WTC11 (cell line): ENCODE measurements around the gene JOSD1. TPM values are rescaled to one million over a fixed set of nuclear protein-coding genes. Genes with fewer than 3 reads are reported as not detected.

Experiments
- ATAC-seq: fragments of 200-7000 bp; cut with Tn5 transposase; 2 replicates; pipeline ENCODE4 v1.10.0; 2021; ENCODE audit warnings: mild to moderate bottlenecking, moderate library complexity
- CTCF ChIA-PET: fragments of 300-600 bp; sonication (Branson Sonifier 250); formaldehyde crosslinking; loops from one replicate; lab custom pipeline; 2021; ENCODE audit warnings: antibody characterized with exemption; lab: Charles Lee
- POLR2A ChIA-PET: fragments of 350-600 bp; sonication (Branson Sonifier 250); formaldehyde crosslinking; loops from one replicate; lab custom pipeline; 2021; ENCODE audit warnings: antibody characterized with exemption; lab: Charles Lee
- DNase-seq: peaks from one replicate; pipeline ENCODE4 v3.0.0; 2021; ENCODE audit warnings: low spot score
- H3K27ac Mint-ChIP-seq: 2 replicates; pipeline ENCODE4 v1.8.0; 2021; ENCODE audit warnings: mixed read lengths
- H3K27me3 Mint-ChIP-seq: 2 replicates; pipeline ENCODE4 v1.8.0; 2021; ENCODE audit warnings: low read depth, mild to moderate bottlenecking, moderate library complexity, mixed read lengths
- H3K36me3 Mint-ChIP-seq: 2 replicates; pipeline ENCODE4 v1.8.0; 2021; ENCODE audit warnings: mixed read lengths
- H3K4me1 Mint-ChIP-seq: 2 replicates; pipeline ENCODE4 v1.8.0; 2022; ENCODE audit warnings: mixed read lengths
- H3K4me3 Mint-ChIP-seq: 2 replicates; pipeline ENCODE4 v1.8.0; 2021; ENCODE audit warnings: mild to moderate bottlenecking, moderate library complexity, mixed read lengths
- H3K9me3 Mint-ChIP-seq: 2 replicates; pipeline ENCODE4 v1.8.0; 2021; ENCODE audit warnings: mixed read lengths
- ATF1 ChIP-seq: sonication (generic); formaldehyde crosslinking; IDR thresholded peaks from 2 replicates; pipeline ENCODE4 v1.8.1; 2023; ENCODE audit warnings: mild to moderate bottlenecking, moderate library complexity, missing genetic modification reagents
- ATF2 ChIP-seq: sonication (generic); formaldehyde crosslinking; IDR thresholded peaks from 2 replicates; pipeline ENCODE4 v1.8.1; 2022; ENCODE audit warnings: low read depth, missing genetic modification reagents, borderline replicate concordance
- E2F4 ChIP-seq: sonication (generic); formaldehyde crosslinking; IDR thresholded peaks from 2 replicates; pipeline ENCODE4 v1.8.1; 2022; ENCODE audit warnings: low read depth, mild to moderate bottlenecking, moderate library complexity, missing genetic modification reagents, borderline replicate concordance
- ELF4 ChIP-seq: sonication (generic); formaldehyde crosslinking; IDR thresholded peaks from 2 replicates; pipeline ENCODE4 v1.8.1; 2022; ENCODE audit warnings: low read depth, mild to moderate bottlenecking, moderate library complexity, missing genetic modification reagents
- ETV6 ChIP-seq: sonication (generic); formaldehyde crosslinking; IDR thresholded peaks from 2 replicates; pipeline ENCODE4 v1.8.1; 2022; ENCODE audit warnings: mild to moderate bottlenecking, missing genetic modification reagents
- GRHL2 ChIP-seq: fragments of 250-450 bp; sonication (Bioruptor Pico); IDR thresholded peaks from 2 replicates; pipeline ENCODE4 v1.8.0; 2022; ENCODE audit warnings: mild to moderate bottlenecking, moderate library complexity; ENCODE audit not compliant: insufficient replicate concordance, severe bottlenecking
- GTF2I ChIP-seq: fragments of 250-450 bp; sonication (Bioruptor Pico); conservative IDR thresholded peaks from 2 replicates; pipeline ENCODE4 v1.4.0; 2021; ENCODE audit warnings: mild to moderate bottlenecking
- KAT7 ChIP-seq: sonication (generic); formaldehyde crosslinking; IDR thresholded peaks from 2 replicates; pipeline ENCODE4 v1.8.1; 2023; ENCODE audit warnings: missing genetic modification reagents, mild to moderate bottlenecking, borderline replicate concordance
- NFATC4 ChIP-seq: fragments of 250-450 bp; sonication (Bioruptor Pico); IDR thresholded peaks from 2 replicates; pipeline ENCODE4 v1.9.0; 2021; ENCODE audit warnings: mild to moderate bottlenecking
- NR3C1 ChIP-seq: sonication (generic); formaldehyde crosslinking; conservative IDR thresholded peaks from 2 replicates; pipeline ENCODE4 v1.8.1; 2023; ENCODE audit warnings: low read depth, mild to moderate bottlenecking, missing genetic modification reagents
- OVOL2 ChIP-seq: fragments of 250-450 bp; sonication (Bioruptor Pico); IDR thresholded peaks from 2 replicates; pipeline ENCODE4 v1.9.0; 2021; ENCODE audit warnings: mild to moderate bottlenecking, borderline replicate concordance
- SOX15 ChIP-seq: fragments of 250-450 bp; sonication (Bioruptor Pico); IDR thresholded peaks from 2 replicates; pipeline ENCODE4 v1.9.0; 2021; ENCODE audit warnings: mild to moderate bottlenecking
- SP1 ChIP-seq: sonication (generic); formaldehyde crosslinking; conservative IDR thresholded peaks from 2 replicates; pipeline ENCODE4 v1.8.1; 2022; ENCODE audit warnings: missing genetic modification reagents
- TEAD4 ChIP-seq: sonication (generic); formaldehyde crosslinking; IDR thresholded peaks from 2 replicates; pipeline ENCODE4 v1.8.0; 2022; ENCODE audit warnings: mild to moderate bottlenecking, missing genetic modification reagents
- USF1 ChIP-seq: sonication (generic); formaldehyde crosslinking; IDR thresholded peaks from 2 replicates; pipeline ENCODE4 v1.8.0; 2022; ENCODE audit warnings: mild to moderate bottlenecking, missing genetic modification reagents
- ZNF138 ChIP-seq: sonication (generic); formaldehyde crosslinking; conservative IDR thresholded peaks from 2 replicates; pipeline ENCODE4 v1.8.1; 2022; ENCODE audit warnings: mild to moderate bottlenecking, moderate library complexity, missing genetic modification reagents
- total RNA-seq: library from RNA; stranded (reverse); gene quantifications from 3 replicates; pipeline ENCODE4 v1.2.3, GENCODE V29; 2021
- TF ChIP-seq, protein P1 (sequence below): sonication (generic); formaldehyde crosslinking; IDR thresholded peaks from 2 replicates; pipeline ENCODE4 v1.8.1; 2022; ENCODE audit warnings: mild to moderate bottlenecking, missing genetic modification reagents, moderate library complexity, borderline replicate concordance
- TF ChIP-seq, protein P2 (sequence below): sonication (generic); formaldehyde crosslinking; conservative IDR thresholded peaks from 2 replicates; pipeline ENCODE4 v1.8.1; 2023; ENCODE audit warnings: mild to moderate bottlenecking, low read depth, missing genetic modification reagents, moderate library complexity

Gene JOSD1
- total RNA-seq, 1 experiment from 2014 or later = 24.5 TPM

GRCh38 chr22:38730411-38730871 lies 29.7 kb upstream of the JOSD1 start:
- Mint-ChIP-seq H3K4me1 (0 out of 2 replicates have a peak, but pooled peaks cover 3% of the 10 kb centered on the region), H3K36me3 (peaks cover 59% of the 10 kb centered on the region), H3K27ac (no peak overlapping the region), H3K27me3 (no peaks in the 10 kb centered on the region), H3K4me3 (no peak overlapping the region), H3K9me3 (no peaks in the 10 kb centered on the region)
- TF ChIP-seq ETV6 (CRISPR knock-in tag) (no peak), GTF2I (CRISPR knock-in tag) (no peak), NR3C1 (CRISPR knock-in tag) (no peak), ATF1 (CRISPR knock-in tag) (no peak), TEAD4 (CRISPR knock-in tag) (no peak), ELF4 (no peak), USF1 (no peak), GRHL2 (CRISPR knock-in tag) (no peak), KAT7 (CRISPR knock-in tag) (no peak), OVOL2 (CRISPR knock-in tag) (no peak), SP1 (CRISPR knock-in tag) (no peak), ZNF138 (CRISPR knock-in tag) (no peak)
- TF ChIP-seq, protein P1, sequence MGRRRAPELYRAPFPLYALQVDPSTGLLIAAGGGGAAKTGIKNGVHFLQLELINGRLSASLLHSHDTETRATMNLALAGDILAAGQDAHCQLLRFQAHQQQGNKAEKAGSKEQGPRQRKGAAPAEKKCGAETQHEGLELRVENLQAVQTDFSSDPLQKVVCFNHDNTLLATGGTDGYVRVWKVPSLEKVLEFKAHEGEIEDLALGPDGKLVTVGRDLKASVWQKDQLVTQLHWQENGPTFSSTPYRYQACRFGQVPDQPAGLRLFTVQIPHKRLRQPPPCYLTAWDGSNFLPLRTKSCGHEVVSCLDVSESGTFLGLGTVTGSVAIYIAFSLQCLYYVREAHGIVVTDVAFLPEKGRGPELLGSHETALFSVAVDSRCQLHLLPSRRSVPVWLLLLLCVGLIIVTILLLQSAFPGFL (CRISPR knock-in tag) = no peak
- TF ChIP-seq, protein P2, sequence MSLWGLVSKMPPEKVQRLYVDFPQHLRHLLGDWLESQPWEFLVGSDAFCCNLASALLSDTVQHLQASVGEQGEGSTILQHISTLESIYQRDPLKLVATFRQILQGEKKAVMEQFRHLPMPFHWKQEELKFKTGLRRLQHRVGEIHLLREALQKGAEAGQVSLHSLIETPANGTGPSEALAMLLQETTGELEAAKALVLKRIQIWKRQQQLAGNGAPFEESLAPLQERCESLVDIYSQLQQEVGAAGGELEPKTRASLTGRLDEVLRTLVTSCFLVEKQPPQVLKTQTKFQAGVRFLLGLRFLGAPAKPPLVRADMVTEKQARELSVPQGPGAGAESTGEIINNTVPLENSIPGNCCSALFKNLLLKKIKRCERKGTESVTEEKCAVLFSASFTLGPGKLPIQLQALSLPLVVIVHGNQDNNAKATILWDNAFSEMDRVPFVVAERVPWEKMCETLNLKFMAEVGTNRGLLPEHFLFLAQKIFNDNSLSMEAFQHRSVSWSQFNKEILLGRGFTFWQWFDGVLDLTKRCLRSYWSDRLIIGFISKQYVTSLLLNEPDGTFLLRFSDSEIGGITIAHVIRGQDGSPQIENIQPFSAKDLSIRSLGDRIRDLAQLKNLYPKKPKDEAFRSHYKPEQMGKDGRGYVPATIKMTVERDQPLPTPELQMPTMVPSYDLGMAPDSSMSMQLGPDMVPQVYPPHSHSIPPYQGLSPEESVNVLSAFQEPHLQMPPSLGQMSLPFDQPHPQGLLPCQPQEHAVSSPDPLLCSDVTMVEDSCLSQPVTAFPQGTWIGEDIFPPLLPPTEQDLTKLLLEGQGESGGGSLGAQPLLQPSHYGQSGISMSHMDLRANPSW (CRISPR knock-in tag) = no peak
- ATAC-seq (no peak), DNase-seq (no peak)
- CTCF ChIA-PET = interaction anchor here (1.1 to 1.3 kb wide), 2 partner anchors 13 to 36 kb away, joined by 3 to 4 read pairs; no protein-coding TSS in a partner anchor
- POLR2A ChIA-PET = interaction anchor here (0.6 to 0.7 kb wide), 2 partner anchors 12 to 28 kb away, joined by 3 to 4 read pairs; no protein-coding TSS in a partner anchor

GRCh38 chr22:38729946-38730345 lies 29.2 kb upstream of the JOSD1 start:
- Mint-ChIP-seq H3K9me3 (no peaks in the 10 kb centered on the region), H3K36me3 (peaks cover 64% of the 10 kb centered on the region), H3K27ac (no peak overlapping the region), H3K27me3 (no peaks in the 10 kb centered on the region), H3K4me1 (0 out of 2 replicates have a peak, but pooled peaks cover 3% of the 10 kb centered on the region)
- DNase-seq (no peak), ATAC-seq (no peak)
- POLR2A ChIA-PET = no interaction called here
- TF ChIP-seq NFATC4 (CRISPR knock-in tag) = no peak
- TF ChIP-seq ATF2 (CRISPR knock-in tag) = no peak
- no peak for TF ChIP-seq SOX15 (CRISPR knock-in tag)
- TF ChIP-seq E2F4 (CRISPR knock-in tag) = no peak
- no peak for TF ChIP-seq OVOL2 (CRISPR knock-in tag)
- TF ChIP-seq, all 79 proteins: peak for 0
- CTCF ChIA-PET = no interaction called here
- H3K4me3 Mint-ChIP-seq = no peak overlapping the region
